Stimulated activated CD4-positive, alpha-beta T cell treated with anti-CD3 and anti-CD28 coated beads, Interleukin-2, amount 100 ng/mL, for 24 hours (primary cell): Measurements from ENCODE around the gene LGALS14.
"Not testable (repeated sequence)": the region's sequence is repeated elsewhere in the genome, so short reads cannot be mapped to it uniquely, and the experiment has no call there.

Source experiments
- DNase-seq, 2 donors: peaks; one replicate each; pipeline ENCODE4 v3.0.0-alpha.2; 2020

LGALS14 gene, protein sequence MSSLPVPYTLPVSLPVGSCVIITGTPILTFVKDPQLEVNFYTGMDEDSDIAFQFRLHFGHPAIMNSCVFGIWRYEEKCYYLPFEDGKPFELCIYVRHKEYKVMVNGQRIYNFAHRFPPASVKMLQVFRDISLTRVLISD

GRCh38 chr19:39704181-39705044, at the start of gene LGALS14:
Gene LGALS14, plus strand, starts transcription at chr19:39704481. Its CDS starts 48 bp downstream, at chr19:39704529.
- DNase-seq, result peak in 1 of 2 donors; percentile 26

DNA sequence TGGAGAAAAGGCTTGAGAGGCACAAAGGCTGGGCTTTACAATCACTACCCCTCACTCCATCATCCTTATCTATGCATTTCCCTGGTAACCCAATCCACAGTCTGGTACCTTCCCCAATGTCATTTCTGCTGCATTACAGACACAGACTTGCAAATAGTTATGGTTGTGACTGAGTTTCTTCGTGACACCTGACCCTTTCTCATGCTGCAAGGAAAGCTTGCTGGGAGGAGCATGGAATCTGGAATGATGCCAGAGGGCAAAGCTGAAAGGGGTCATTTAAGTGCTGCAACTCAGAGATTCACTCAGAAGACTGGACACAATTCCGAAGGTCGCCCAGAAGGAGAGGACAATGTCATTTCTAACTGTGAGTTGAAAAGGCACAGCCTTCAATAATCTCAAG, 48.7 kb upstream of the LGALS14 start, which contains the start of gene LGALS16:
LGALS16 (plus strand) TSS at position 301 of the 400 bp plus-strand sequence; CDS start at position 350, 49 bp downstream.
- no peak for DNase-seq

- DNase-seq, result no peak
Measured at GRCh38 chr19:39659791-39660190, 44.5 kb upstream of the LGALS14 start.

DNA sequence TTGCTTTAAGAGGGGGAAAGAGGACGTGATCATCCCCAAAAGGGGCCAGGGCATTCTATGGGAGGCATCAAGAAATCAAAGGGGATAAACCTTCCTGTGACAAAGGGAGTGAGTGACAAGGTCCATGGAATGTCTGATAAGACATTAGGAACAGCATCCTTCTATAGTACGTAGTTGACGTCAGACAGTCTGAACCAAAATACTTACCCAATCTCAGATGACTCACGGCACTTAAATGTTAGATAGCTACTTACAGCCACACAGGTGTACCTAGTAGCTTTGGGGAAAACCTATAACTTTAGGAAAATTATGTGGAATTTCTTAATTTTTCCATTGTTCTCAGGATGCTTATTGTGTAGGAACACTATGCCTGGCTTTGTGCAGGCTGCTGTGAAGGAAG, 43.6 kb upstream of the LGALS14 start:
- DNase-seq, result no peak

DNA sequence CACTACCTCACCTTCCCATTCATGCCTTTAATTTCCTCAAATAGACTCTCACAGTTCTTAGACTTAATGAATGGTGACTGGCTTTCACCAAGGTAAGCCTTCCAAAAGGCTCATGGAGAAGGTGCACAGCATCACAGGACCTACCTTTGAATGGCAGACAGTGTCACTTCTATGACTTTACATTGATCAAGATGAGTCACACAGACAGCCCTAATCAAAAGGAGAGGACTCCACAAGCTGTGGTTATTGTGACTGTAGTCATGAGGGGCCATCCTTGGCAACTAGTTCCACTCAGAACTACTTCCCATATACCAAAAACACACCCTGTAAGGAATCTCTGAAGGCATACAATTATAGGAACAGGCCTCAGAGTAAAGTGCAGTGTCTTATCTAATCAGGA, 42.7 kb upstream of the LGALS14 start:
- DNase-seq, result no peak

DNA sequence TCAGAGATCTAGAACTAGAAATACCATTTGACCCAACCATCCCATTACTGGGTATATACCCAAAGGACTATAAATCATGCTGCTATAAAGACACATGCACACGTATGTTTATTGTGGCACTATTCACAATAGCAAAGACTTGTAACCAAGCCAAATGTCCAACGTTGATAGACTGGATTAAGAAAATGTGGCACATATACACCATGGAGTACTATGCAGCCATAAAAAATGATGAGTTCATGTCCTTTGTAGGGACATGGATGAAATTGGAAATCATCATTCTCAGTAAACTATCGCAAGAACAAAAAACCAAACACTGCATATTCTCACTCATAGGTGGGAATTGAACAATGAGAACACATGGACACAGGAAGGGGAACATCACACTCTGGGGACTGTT, 34.4 kb upstream of the LGALS14 start:
- not testable (repeated sequence) for DNase-seq

- no peak for DNase-seq
Measured at GRCh38 chr19:39670998-39671397, 33.3 kb upstream of the LGALS14 start.

DNA sequence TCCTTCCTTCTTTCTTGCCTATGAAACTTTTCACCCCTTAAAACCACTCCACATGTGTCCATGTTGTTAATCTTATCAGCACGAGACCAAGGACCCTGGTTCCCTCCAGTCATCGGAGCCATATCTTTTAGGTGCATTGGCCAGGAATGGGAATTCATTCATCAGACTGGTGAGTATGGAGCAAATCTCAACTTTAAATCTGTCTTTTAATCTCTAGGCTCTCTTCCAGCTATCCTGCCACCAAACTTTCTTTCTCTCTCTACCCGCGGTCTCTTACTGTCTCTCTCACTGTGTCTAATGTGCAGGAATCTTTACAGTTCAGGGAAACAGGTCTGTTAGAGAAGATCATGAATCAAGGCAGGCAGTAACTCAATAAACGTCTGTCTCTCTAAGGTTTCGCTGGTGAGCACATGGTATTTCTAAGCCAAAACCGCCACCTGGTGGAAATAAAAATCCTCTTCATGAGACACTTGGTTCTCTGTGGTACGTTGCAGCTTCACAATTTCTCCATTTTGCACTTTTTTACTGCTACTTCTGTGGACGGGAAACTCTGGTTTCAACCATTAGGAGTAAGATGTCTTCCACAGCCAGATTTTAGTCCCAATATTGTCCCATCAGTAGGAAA, 32.4 kb upstream of the LGALS14 start:
- DNase-seq, result peak; percentile 14 to 58

DNA sequence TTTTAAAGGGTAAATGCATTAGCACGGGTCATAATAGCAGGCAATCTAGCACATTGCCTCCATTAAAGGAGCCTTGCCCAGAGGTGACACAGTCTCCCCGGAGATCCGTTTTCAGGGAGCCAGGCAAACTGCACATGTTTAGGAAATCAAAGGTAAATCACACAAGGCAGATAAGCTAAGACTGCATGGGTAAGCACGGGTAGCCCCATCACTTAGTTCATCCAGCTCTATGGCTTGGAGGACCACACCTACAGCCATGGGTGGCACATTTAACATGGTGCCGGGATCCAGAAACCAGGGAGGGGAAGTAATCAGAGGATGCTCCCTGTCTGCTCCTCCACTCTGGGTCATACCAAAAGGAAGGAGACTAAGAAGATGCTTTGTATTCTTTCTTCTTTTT, 31.8 kb upstream of the LGALS14 start:
- DNase-seq, result no peak

DNA sequence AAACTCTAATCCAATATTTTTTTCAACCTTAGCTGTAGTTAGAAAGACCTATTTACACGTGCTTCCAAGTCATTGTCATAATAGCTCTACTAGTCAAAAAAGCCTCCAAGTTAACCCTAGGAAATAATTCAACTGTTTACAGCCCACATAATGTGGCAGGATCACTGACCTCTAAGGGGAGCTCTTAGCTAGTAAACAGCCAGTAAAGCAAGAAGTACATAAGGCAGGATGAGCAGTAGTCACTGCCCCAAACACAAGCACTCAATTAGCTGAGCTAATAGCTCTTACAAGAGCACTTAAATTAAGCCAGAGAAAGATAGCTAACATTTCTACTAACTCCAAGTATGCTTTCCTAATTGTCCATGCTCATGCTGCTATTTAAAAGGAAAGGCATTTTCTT, 30.4 kb upstream of the LGALS14 start:
- not testable (repeated sequence) for DNase-seq

DNA sequence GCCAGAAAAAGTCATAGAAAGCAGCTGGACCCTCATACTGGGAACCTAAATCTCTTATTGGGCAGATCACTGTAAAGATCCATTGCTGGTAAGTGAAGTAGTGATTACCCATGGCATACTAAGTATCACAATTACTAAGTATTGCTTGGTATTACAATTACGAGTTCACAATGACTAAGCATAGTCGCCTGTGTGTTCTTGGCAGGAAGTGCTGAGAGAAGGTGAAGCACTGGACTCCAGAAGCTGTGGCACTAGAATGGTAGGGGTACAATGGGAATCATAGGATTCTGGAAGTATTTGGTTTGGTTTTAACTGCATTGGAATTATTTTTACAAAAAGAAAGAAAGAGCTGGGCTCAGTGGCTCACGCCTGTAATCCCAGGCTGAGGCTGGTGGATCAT, 28.3 kb upstream of the LGALS14 start:
- DNase-seq, result no peak

GRCh38 chr19:39677961-39678889, 26.1 kb upstream of the LGALS14 start:
- DNase-seq, result no peak

- peak; percentile 55 to 73 for DNase-seq
Measured at GRCh38 chr19:39679056-39679790, 25.1 kb upstream of the LGALS14 start.

- peak; percentile 55 to 72 for DNase-seq
Measured at GRCh38 chr19:39679791-39680168, 24.5 kb upstream of the LGALS14 start.

DNA sequence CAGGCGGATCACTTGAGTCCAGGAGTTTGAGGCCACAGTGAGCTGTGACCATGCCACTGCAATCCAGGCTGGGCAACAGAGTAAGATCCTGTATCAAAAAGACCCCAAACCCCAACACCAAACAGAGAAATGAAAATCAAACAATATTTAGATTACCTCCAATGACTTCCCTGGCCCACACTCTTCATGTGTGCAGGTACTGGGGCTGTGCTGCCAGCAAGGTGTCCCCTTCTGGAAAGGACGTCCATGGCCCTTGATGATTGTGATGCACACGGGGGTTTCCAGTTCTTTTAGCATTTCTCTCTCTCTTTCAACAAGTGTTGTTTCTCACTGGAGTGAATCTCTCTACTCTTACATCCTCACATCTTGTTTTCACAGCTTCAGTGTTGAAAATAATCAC, 23.7 kb upstream of the LGALS14 start:
- DNase-seq, result no peak

DNA sequence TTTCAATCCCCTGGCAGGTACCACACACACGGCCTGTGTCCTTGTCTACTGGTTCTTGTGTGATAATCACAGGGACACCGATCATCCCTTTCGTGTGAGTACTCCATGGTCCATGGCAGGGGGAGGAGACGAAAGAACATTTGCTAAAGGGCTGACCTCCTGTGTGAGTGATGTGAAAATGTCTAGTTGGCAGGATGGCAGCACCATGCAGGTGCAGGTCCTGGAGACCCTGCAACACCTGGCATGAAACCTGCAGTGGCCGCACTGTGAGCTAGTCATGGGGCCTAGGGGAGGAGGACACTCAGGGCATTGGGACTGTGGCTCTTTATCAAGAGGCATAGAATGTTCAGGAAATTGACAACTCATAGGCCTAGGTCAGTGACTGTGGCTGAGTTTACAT, 22.9 kb upstream of the LGALS14 start:
- no peak for DNase-seq

DNA sequence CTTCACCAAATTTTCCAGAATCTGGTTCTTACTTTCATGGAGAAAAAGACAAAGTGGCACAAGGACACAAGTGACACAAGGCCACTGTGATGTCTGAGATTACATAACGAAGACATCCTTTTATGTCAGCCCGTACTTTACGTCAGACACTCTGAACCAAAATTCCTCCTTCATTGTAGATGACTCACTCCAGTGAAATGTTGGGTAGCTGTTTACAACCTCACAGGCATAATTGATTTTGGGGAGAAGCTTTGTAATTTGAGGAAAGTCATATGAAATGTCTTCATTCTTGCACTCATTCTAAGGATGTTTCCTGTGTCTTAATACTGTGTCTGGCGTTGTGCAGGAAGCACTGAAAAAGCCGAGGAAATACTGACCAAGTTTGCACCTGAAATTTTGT, 20.0 kb upstream of the LGALS14 start:
- no peak for DNase-seq

- no peak for DNase-seq
Measured at GRCh38 chr19:39686739-39687138, 17.5 kb upstream of the LGALS14 start.

GRCh38 chr19:39688637-39689036, 15.6 kb upstream of the LGALS14 start:
- DNase-seq, result not testable (repeated sequence)

GRCh38 chr19:39692166-39692565, 12.1 kb upstream of the LGALS14 start:
- DNase-seq, result no peak

- DNase-seq, result no peak
Measured at GRCh38 chr19:39692822-39693221, 11.5 kb upstream of the LGALS14 start.

DNA sequence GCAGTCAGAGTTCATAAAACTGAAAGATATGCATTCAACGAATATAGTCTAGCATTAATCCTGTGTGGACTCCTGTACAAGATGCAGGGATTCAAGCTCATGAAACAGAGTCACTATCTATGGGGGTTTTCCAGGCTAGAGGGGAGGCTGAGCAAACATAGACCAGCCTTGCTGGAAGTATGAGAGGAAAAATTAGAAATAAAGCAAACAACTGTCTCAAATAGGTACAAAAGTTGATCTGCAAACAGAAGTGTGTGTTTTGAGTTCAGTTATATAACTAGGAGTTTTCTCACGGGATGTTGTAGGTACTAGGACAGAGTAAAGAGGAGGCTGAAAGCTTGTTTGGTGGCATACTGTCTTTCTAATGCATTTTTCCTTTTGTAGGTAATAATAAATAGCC, 8.5 kb upstream of the LGALS14 start:
- DNase-seq, result no peak
